OCI-LY3 (cell line): ENCODE measurements around the gene LCN2.

Experiments used
- EZH2phosphoT487 ChIP-seq: fragments of 200-600 bp; shearing (Covaris generic); IDR thresholded peaks from 2 replicates; pipeline ENCODE4 v1.6.1; 2018; ENCODE audit warnings: antibody characterized with exemption, mixed run types, low read depth
- TF ChIP-seq, protein P1 (sequence below): fragments of 200-600, 300-600 bp; sonication (generic); IDR thresholded peaks from 2 replicates; pipeline ENCODE4 v1.5.1; 2014; ENCODE audit warnings: antibody characterized with exemption, low read length, low read depth

- TF ChIP-seq, protein P1, sequence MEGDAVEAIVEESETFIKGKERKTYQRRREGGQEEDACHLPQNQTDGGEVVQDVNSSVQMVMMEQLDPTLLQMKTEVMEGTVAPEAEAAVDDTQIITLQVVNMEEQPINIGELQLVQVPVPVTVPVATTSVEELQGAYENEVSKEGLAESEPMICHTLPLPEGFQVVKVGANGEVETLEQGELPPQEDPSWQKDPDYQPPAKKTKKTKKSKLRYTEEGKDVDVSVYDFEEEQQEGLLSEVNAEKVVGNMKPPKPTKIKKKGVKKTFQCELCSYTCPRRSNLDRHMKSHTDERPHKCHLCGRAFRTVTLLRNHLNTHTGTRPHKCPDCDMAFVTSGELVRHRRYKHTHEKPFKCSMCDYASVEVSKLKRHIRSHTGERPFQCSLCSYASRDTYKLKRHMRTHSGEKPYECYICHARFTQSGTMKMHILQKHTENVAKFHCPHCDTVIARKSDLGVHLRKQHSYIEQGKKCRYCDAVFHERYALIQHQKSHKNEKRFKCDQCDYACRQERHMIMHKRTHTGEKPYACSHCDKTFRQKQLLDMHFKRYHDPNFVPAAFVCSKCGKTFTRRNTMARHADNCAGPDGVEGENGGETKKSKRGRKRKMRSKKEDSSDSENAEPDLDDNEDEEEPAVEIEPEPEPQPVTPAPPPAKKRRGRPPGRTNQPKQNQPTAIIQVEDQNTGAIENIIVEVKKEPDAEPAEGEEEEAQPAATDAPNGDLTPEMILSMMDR = no peak
- no peak for TF ChIP-seq EZH2phosphoT487
These were observed 37.0 kb downstream of the LCN2 start for GRCh38 chr9:128185979-128186965.
